GM12891 (cell line): Measurements from ENCODE around the gene NF1.

ENCODE experiments used
- POLR2A ChIP-seq: IDR thresholded peaks from 2 replicates; pipeline ENCODE4 v1.6.1; 2011; ENCODE audit warnings: low read depth, low read length, control low read depth
- POLR2AphosphoS5 ChIP-seq: IDR thresholded peaks from 2 replicates; pipeline ENCODE4 v1.6.1; 2011; ENCODE audit warnings: low read depth, low read length, control low read depth
- POU2F2 ChIP-seq: IDR thresholded peaks from 2 replicates; pipeline ENCODE4 v1.6.1; 2011; ENCODE audit warnings: low read depth, mild to moderate bottlenecking, control low read depth, low read length, moderate library complexity
- SPI1 ChIP-seq: IDR thresholded peaks from 2 replicates; pipeline ENCODE4 v1.6.1; 2011; ENCODE audit warnings: low read depth, low read length, control low read depth
- TAF1 ChIP-seq: IDR thresholded peaks from 2 replicates; pipeline ENCODE4 v1.6.1; 2011; ENCODE audit warnings: low read depth, low read length, control low read depth

DNA sequence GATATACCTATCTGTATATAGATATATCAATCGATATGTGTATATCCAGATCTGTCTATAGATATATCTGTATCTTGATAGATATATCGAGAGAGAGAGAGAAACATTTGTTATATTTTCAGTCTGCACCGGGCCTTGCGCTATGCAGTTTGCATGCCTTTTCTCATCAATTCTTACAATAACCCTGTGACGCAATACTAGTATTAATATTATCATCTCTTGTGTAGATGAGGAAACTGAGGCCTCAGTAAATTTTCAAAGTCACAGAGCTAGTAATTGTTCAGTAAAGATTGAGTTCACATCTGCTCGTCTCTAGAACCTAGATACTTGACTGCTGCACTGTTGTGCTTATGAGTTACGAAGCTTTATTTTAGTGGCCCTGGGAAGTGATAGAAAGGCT lies 77.6 kb downstream of the NF1 start:
- TF ChIP-seq SPI1 (no peak), TAF1 (no peak), POLR2A (no peak), POLR2AphosphoS5 (no peak), POU2F2 (no peak)
